HepG2 (cell line): ENCODE measurements around the gene CYP4A22. TPM values are rescaled to one million over a fixed set of nuclear protein-coding genes. Genes with fewer than 3 reads are reported as not detected.

Experiments used
- ATAC-seq: fragments of 200-7000 bp; cut with Tn5 transposase; 3 replicates; pipeline ENCODE4 v1.9.1; 2020; ENCODE audit warnings: mild to moderate bottlenecking, moderate library complexity
- BruUV-seq: library from RNA; stranded (reverse); fragments of 400-500 nt; replicated peaks from 2 replicates; lab custom pipeline; 2021; lab: Mats Ljungman, UMichigan
- CTCF ChIA-PET: fragments of 300-600 bp; formaldehyde crosslinking; extraction: SDS; loops from one replicate; lab custom pipeline; 2021; ENCODE audit warnings: low total read pairs, inconsistent platforms, low intra/inter-chr PET ratio; lab: Yijun Ruan, JAX
- POLR2A ChIA-PET: fragments of 350-600 bp; sonication (Branson Sonifier 250); formaldehyde crosslinking; loops from one replicate; lab custom pipeline; 2020; ENCODE audit warnings: antibody characterized with exemption, inconsistent platforms; lab: Yijun Ruan, JAX
- DNase-seq: peaks from one replicate; pipeline ENCODE4 v3.0.0-alpha.2; 2015; ENCODE audit warnings: low spot score
- FAIRE-seq: peaks from 3 replicates; lab custom pipeline; 2011; peaks lifted over from hg19 to GRCh38; lab: Jason Lieb, UNC
- H2AFZ ChIP-seq: one replicate; pipeline ENCODE4 v1.6.1; 2011; ENCODE audit warnings: low read length, inconsistent platforms
- H3K27ac ChIP-seq: fragments of 300-600 bp; 3 replicates; pipeline ENCODE4 v1.8.0; 2011; ENCODE audit warnings: mixed run types, mild to moderate bottlenecking, mixed read lengths, low read length, inconsistent platforms; ENCODE audit not compliant: insufficient read depth; ENCODE audit errors: extremely low read length
- H3K27me3 ChIP-seq, 2 experiments: fragments of 200-600 bp in 1 of 2; 2 replicates in 1 of 2; 3 replicates in 1 of 2; pipeline versions ENCODE4 v1.6.0 to v1.8.0; 2011; ENCODE audit warnings: low read length in 2 of 2, mild to moderate bottlenecking in 2 of 2, moderate library complexity in 2 of 2, inconsistent platforms in 1 of 2; ENCODE audit not compliant: insufficient read depth in 2 of 2, control insufficient read depth in 1 of 2
- H3K36me3 ChIP-seq, 2 experiments: fragments of 200-600 bp in 1 of 2; replicated peaks in 1 of 2; 2 replicates in 1 of 2; 3 replicates in 1 of 2; pipeline versions ENCODE4 v1.5.1 to v1.8.0; 2011; ENCODE audit warnings: low read length in 2 of 2, inconsistent platforms in 1 of 2; ENCODE audit not compliant: insufficient read depth in 2 of 2, control insufficient read depth in 1 of 2
- H3K4me1 ChIP-seq: 2 replicates; pipeline ENCODE4 v1.5.1; 2012; ENCODE audit warnings: low read length, inconsistent platforms; ENCODE audit not compliant: insufficient read depth
- H3K4me2 ChIP-seq: 2 replicates; pipeline ENCODE4 v1.6.0; 2011; ENCODE audit warnings: low read depth, low read length, inconsistent platforms
- H3K4me3 ChIP-seq, 3 experiments: fragments of 200-600 bp in 1 of 3; sonication (generic), shearing (Covaris generic) in 1 of 3; replicated peaks in 1 of 3; 2 replicates each; pipeline ENCODE4 v1.5.1; 2011 to 2016; ENCODE audit warnings: low read length in 3 of 3, inconsistent platforms in 2 of 3, low read depth in 2 of 3, mild to moderate bottlenecking in 2 of 3, control low read depth in 1 of 3, mixed read lengths in 1 of 3; ENCODE audit not compliant: insufficient read depth in 1 of 3
- H3K79me2 ChIP-seq: one replicate; pipeline ENCODE4 v1.6.1; 2011; ENCODE audit warnings: low read length, inconsistent platforms; ENCODE audit not compliant: insufficient read depth
- H3K9ac ChIP-seq: 2 replicates; pipeline ENCODE4 v1.6.0; 2011; ENCODE audit warnings: mild to moderate bottlenecking, low read depth, low read length, inconsistent platforms; ENCODE audit not compliant: insufficient read depth
- H3K9me3 ChIP-seq: 2 replicates; pipeline ENCODE4 v1.5.1; 2012; ENCODE audit warnings: mild to moderate bottlenecking, low read length
- H4K20me1 ChIP-seq: 2 replicates; pipeline ENCODE4 v1.6.0; 2011; ENCODE audit warnings: inconsistent platforms, mild to moderate bottlenecking, low read length, moderate library complexity; ENCODE audit not compliant: insufficient read depth
- FOSL2 ChIP-seq: sonication (generic); formaldehyde crosslinking; IDR thresholded peaks from 2 replicates; pipeline ENCODE4 v1.4.0; 2020; ENCODE audit warnings: missing genetic modification reagents
- FOXP1 ChIP-seq, 2 experiments: fragments of 450-650 bp in 1 of 2; IDR thresholded peaks; 2 replicates each; pipeline ENCODE4 v1.6.1; 2017 to 2018; ENCODE audit warnings: antibody characterized with exemption in 1 of 2
- HNRNPK ChIP-seq: fragments of 200-400 bp; formaldehyde crosslinking; IDR thresholded peaks from 2 replicates; pipeline ENCODE4 v1.6.1; 2018; ENCODE audit warnings: low read length, low read depth, moderate library complexity, mild to moderate bottlenecking; ENCODE audit not compliant: poor library complexity, severe bottlenecking
- JDP2 ChIP-seq: sonication (generic); formaldehyde crosslinking; IDR thresholded peaks from 2 replicates; pipeline ENCODE4 v1.8.1; 2022; ENCODE audit warnings: missing genetic modification reagents, borderline replicate concordance
- NFAT5 ChIP-seq: sonication (generic); formaldehyde crosslinking; IDR thresholded peaks from 2 replicates; pipeline ENCODE4 v1.4.0; 2020; ENCODE audit warnings: missing genetic modification reagents
- NFIB ChIP-seq: sonication (generic); formaldehyde crosslinking; IDR thresholded peaks from 2 replicates; pipeline ENCODE4 v1.9.0; 2021; ENCODE audit warnings: missing genetic modification reagents, mild to moderate bottlenecking, borderline replicate concordance
- RORA ChIP-seq: sonication (generic); formaldehyde crosslinking; IDR thresholded peaks from 2 replicates; pipeline ENCODE4 v1.5.0; 2020; ENCODE audit warnings: mild to moderate bottlenecking, missing genetic modification reagents, moderate library complexity
- SRSF1 ChIP-seq: fragments of 200-400 bp; formaldehyde crosslinking; optimal IDR thresholded peaks from 2 replicates; pipeline ENCODE3; 2017; ENCODE audit warnings: mild to moderate bottlenecking, low read depth, low read length, moderate library complexity
- ZNF138 ChIP-seq: sonication (generic); formaldehyde crosslinking; IDR thresholded peaks from 2 replicates; pipeline ENCODE4 v1.5.0; 2020; ENCODE audit warnings: mild to moderate bottlenecking, low read depth, missing genetic modification reagents
- ZNF609 ChIP-seq: sonication (generic); formaldehyde crosslinking; IDR thresholded peaks from 2 replicates; pipeline ENCODE4 v1.4.0; 2020; ENCODE audit warnings: mild to moderate bottlenecking, missing genetic modification reagents, borderline replicate concordance
- ZNF691 ChIP-seq: sonication (generic); formaldehyde crosslinking; IDR thresholded peaks from 2 replicates; pipeline ENCODE4 v1.4.0; 2020; ENCODE audit warnings: missing genetic modification reagents, low read depth, mild to moderate bottlenecking, borderline replicate concordance
- ZSCAN20 ChIP-seq: sonication (generic); formaldehyde crosslinking; IDR thresholded peaks from 2 replicates; pipeline ENCODE4 v1.4.0; 2020; ENCODE audit warnings: missing genetic modification reagents, mild to moderate bottlenecking, borderline replicate concordance
- WGBS: methylation state at CpG from one replicate; pipeline ENCODE4 v1.1.6; 2017; ENCODE audit warnings: low lambda C conversion rate; 5-methylcytosine and 5-hydroxymethylcytosine counted together
- in situ Hi-C: cut with HindIII; loops from 2 replicates; pipeline ENCODE4 v1.10.0; 2017; ENCODE audit warnings: low pct_unique_long_range_greater_than_20kb; ENCODE audit not compliant: extremely low pct_ligation_motif_present
- intact Hi-C: fragments of 100-400 bp; cut with micrococcal nuclease; formaldehyde crosslinking; loops from one replicate; pipeline ENCODE4 v1.10.0; 2022; ENCODE audit not compliant: unreplicated experiment
- polyA plus RNA-seq, 8 experiments: library from polyadenylated mRNA; depleted of rRNA in 3 of 8; stranded (reverse) in 7 of 8; unstranded in 1 of 8; fragments of >200 nt; fragmentation: Illumina TruSeq in 4 of 8; extraction: Trizol in 4 of 8; gene quantifications; 2 replicates each; pipeline versions ENCODE4 v1.2.1 to v1.2.3, GENCODE V29; 2011 to 2016; ENCODE audit warnings: low read depth in 4 of 8, missing spikeins in 1 of 8, mixed read lengths in 1 of 8; ENCODE audit not compliant: insufficient read depth in 1 of 8
- total RNA-seq, 5 experiments: library from RNA; depleted of rRNA; stranded (reverse); fragments of >200 nt; fragmentation: Illumina TruSeq; extraction: Trizol; gene quantifications; 2 replicates each; pipeline ENCODE4 v1.2.3, GENCODE V29; 2016; ENCODE audit warnings: low read depth in 1 of 5

Gene CYP4A22
- total and polyA plus RNA-seq, 2 of the 13 experiments (the other 11 are each of a cell fraction or from before 2014, with no cell fraction given): not detected

DNA sequence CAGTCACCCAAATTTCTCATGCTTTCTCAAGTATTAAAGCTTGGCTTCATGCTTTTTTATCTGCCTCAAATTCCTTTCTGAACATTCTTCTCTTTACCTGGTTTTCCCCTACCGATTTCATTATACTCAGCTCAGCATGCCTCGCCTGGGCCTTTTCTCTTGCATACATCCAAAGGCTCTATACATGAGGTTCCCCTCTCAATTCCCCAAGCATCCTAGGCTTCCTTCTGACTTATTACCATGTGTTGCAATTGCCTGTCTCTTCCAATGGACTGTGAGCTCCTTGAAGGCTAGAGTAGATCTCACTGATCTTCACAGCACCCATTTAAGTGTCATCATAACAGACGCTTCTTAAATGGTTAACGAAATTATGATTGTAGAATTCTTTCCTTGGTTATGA is 24.1 kb upstream of the CYP4A22 start:
- Histone ChIP-seq H3K9ac (no peak overlapping the region), H3K9me3 (no peaks in the 10 kb centered on the region), H3K36me3 (no peaks in the 10 kb centered on the region), H3K4me3 (no peak overlapping the region), H4K20me1 (no peaks in the 10 kb centered on the region), H3K4me1 (no peaks in the 10 kb centered on the region), H2AFZ (no peak overlapping the region), H3K4me2 (no peak overlapping the region), H3K79me2 (no peaks in the 10 kb centered on the region), H3K27me3 (no peaks in the 10 kb centered on the region), H3K27ac (no peak overlapping the region)
- 34% methylated on average over 4 of the region's 4 CpGs for WGBS
- TF ChIP-seq HNRNPK: no peak
- TF ChIP-seq SRSF1: no peak
- no peak for TF ChIP-seq FOSL2 (CRISPR knock-in tag)
- no peak for TF ChIP-seq JDP2 (CRISPR knock-in tag)
- TF ChIP-seq RORA: no peak
- no peak for TF ChIP-seq ZNF138 (CRISPR knock-in tag)
- no peak for TF ChIP-seq NFIB (CRISPR knock-in tag)
- no peak for TF ChIP-seq NFAT5 (CRISPR knock-in tag)
- TF ChIP-seq ZSCAN20: no peak
- TF ChIP-seq ZNF609 (CRISPR knock-in tag): no peak
- TF ChIP-seq FOXP1 (IDR thresholded peaks at IDR 0.05): no peak
- no peak for TF ChIP-seq FOXP1 (CRISPR knock-in tag; IDR thresholded peaks at IDR 0.05)
- TF ChIP-seq ZNF691: no peak
- DNase-seq (no peak), FAIRE-seq (no peak), ATAC-seq (no peak)
- in situ Hi-C loops (no loop called here), intact Hi-C loops (no loop called here)
- BruUV-seq: no TSS peak
- POLR2A ChIA-PET: no interaction called here
- CTCF ChIA-PET: no interaction called here
